GM21825 (cell line): ENCODE data around the gene HSBP1L1.

Source experiments
- ATAC-seq: cut with Tn5 transposase; IDR thresholded peaks from one replicate; pipeline ENCODE4 v1.9.1; 2021; ENCODE audit warnings: mild to moderate bottlenecking, moderate library complexity; ENCODE audit not compliant: unreplicated experiment

HSBP1L1 gene

DNA sequence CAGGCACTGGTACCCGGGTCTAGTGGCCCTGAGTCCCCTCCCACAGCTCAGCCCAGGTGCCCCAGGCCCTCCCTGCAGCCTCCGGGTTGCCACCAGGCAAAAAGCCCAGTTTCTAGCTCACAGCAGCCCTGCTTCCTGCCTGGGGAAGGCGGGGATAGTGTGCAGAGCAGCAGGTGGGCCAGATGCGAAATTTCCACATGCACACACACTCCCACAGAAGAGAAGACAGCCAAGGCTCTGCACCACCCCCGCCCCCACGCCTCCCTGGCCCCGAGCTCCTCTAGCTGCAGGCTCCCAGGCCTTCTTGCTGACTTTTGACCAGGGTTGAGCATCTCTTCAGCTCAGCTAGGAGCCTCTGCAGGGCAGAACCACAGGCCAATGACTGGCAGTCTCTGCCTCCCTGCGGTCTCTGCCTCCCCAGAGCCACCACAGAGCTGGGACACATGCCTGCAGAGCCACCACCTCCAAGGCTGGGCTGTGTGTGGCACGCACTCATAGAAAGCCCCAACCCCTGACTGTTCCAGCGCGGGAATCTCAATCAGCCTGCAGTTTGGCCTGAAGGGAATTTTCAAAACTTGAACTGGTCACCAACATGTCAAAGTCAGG, 20.2 kb upstream of the HSBP1L1 start:
- ATAC-seq: no peak

DNA sequence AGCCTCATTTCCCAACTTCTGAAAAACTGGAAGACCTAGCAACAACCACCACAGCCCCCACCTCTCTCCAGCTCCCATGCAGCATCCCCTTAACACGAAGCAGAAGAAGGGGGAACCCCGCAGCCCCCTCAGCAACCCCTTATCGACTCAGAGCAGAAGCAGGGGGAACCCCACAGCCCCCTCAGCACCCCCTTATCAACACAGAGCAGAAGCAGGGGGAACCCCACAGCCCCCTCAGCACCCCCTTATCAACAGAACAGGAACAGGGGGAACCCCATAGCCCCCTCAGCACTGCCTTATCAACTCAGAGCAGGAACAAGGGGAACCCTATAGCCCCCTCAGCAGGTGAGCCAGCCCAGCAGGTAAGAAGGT, 19.7 kb upstream of the HSBP1L1 start:
- no peak for ATAC-seq

DNA sequence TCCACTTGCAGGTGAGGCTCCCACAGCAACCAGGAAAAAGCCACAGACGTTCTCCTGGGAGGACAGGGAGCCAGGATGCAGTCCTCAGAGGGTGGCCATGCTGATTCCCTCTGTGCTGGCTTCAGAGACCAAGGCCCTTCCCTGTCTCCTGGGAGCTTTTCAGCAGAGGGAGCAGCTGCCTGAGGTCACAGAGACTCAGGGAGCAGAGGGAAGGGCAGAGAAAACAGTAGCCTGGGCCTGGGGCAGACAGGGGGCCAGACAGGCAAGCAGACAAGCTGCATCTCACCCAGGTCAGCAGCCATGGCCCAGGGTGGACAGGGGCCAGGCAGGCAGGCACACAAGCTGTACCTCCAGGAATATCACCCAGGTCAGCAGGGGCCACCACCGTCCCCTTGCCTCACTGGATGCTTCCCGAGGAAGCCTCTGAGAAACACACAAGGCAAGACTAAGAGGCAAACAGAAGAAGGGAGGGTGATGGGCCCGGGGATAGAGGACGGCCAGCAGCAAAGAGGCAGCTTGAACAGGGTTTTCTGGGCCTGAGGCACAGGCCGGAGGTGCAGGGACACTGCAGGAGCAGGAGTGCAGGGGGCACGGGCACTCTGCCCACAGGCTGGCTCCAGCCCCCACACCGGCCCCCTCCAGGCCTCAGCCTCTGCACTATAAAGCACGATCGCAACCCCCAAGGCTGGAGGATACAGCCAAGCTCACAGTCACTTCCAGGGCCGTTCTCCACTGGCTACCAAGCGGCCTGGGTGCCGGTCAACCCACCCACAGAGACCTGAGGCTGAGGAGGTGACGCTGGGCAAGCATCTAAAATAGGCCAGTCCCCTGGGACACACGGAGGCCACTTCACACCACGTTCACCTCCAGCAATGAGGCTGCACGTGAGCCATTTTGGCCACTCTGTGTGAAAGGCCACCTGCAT, 19.1 kb upstream of the HSBP1L1 start:
- no peak for ATAC-seq

DNA sequence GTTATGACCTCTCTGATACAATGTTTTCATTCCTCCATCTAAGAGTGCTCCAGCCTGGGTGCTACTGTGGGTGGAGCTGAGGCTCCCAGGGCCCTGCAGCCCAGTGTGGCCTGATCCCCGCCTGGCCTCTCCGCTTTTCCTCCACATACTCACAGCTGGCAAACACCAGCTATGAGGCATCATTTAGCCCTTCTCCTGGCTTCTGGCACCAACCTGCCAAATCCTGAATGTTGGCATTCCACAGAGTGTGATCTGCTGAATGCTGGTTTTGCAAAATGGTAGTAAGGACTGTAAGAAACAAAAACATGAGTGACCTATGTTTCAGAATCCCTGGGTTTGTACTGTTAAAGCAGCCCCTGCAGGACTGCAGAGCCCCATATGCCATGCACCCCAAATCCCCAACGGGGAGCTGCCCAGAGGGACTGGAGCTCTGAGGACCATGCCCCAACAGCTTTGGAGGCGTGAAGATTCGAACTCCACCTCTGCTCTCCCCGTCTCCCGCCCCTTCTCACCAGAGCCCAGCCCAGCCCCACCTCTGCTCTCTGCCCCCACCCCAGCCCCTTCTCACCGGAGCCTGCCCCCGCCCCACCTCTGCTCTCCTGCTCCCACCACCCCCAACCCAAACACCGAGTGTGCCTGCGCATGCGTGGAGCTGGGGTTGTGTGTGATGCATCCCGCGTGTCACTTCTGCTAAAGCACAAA, 17.2 kb upstream of the HSBP1L1 start:
- ATAC-seq: no peak

DNA sequence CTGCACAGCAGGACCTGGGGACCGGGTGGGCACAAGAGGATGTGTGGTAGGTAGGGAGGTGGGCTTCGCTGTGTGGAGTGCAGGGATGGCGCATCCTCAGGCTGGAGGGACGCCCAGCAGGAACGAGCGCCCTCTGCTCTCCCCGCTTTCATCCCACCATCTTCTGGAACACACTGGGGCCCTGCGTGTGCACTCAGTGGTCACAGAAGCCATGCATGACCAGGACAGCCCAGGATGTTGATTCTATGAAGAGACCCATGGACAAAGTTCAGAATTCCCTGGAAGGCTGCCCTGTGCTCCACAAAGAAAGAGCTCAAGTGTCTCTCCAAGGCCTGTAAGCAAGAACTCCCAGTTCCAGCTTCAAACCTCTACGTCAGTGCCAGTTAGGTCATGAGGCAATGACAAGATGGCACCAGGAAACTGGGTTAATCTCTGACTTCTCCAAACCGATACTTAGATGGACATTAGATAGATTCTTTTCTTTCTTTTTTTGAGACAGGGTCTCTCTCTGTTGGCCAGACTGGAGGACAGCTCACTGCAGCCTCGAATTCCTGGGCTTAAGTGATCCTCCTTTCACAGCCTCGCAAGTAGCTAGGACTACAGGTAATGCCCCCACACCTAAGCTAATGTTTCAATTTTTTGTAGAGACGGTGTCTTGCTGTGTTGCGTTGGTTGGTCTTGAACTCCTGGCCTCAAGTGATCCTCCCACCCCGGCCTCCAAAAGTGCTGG, 16.4 kb upstream of the HSBP1L1 start:
- no peak for ATAC-seq

DNA sequence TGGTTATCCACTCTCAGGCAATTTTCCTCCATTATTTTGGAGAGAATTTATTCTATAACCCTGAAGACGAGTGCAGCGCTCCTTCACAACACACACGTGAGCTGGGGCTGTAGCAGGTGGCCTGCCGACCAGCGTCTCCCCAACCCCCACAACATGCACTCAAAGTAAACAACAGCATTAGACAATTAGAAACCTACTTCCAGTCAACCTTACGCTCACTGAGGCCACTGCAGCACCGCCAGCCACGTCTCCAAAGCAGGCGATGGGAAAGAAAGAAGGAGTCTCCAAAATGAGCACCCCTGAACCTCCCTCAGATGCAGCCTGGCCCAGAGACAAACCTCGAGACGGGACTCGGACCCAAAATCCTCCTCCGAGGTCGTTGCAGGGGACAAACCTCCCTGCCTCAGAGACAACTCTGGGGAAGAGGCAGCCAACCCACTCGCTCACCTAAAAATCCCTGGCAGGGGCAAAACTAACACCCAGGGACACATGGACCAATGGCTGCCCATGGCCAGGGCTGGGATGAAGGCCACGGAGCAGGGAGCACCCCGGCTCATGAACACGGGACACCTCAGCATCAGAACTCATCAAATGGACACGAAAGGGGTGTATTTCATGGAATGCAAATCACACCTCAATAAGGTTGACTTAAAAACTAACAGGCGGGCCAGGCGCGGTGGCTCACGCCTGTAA, 15.6 kb upstream of the HSBP1L1 start:
- ATAC-seq: no peak

DNA sequence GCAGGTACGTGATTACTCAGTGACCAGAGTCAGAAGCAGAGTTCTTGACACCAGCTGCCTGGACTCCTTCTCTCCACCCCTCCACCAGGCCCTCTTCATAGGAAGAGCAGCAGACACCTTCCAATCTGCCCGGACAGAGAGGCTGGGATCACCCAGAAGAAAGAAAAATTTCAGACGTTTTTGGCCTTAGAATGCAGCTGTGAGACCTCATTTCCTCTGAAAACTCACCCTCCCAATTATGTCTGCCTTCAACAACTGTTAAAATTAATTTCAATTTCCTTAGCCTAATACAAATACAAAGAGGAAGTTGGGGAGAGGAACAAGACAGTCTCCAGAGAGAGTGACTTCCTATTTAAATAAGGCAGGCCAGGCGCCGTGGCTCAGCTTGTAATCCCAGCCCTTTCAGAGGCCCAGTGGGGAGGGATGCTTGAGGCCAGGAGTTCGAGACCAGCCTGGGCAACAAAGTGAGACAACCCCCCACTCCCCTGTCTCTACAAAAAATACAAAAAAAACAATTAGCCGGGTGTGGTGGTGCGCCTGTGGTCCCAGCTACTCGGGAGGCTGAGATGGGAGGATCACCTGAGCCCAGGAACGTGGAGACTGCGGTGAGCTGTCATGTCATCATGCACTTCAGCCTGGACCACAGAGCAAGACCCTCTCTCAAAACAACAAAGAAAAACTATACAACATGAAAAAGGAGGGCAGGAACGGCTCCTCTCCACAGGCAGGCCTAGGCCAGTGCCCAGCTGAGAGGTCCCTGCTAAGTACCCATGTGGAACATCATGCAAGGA, 14.6 kb upstream of the HSBP1L1 start:
- ATAC-seq: no peak

DNA sequence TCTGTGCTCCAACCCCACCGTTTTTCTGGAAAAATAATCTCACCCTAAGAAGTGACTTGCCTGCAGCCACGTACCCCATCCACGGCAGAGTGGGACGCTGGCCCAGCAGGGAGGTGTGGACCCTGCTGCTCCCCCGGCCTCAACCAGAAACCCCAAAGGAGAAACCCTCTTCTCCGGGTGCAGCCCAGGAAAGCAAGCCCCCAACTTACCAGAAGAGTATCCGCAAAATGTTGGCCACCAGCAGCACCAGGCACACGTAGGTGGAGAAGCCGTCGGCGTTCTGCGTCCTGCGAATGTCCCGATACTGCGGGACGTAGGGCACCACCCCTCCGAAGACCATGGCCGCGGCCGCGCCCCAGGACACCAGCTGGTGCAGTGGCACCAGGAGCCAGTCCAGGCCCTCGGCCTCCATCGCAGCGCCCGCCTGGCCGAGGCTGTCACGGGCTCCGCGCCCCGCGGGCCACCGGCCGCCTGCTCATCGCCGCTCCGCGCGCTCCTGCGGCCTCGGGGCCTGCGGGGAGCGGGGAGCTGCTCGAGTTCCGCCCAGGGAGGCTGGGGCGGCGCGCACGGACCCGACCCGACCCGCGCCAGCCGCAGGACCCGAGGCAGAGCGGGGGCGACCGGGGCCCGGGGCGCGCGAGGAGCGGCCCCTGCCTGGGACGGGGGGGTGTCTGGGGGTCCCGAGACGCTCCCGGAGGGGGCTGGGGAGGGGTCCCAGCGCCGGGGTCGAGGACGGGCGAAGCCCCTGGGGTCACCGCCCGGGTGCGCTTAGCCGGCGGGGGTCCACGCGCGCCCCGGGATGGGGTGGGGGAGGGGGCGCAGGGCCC, 13.7 kb upstream of the HSBP1L1 start:
- no peak for ATAC-seq

DNA sequence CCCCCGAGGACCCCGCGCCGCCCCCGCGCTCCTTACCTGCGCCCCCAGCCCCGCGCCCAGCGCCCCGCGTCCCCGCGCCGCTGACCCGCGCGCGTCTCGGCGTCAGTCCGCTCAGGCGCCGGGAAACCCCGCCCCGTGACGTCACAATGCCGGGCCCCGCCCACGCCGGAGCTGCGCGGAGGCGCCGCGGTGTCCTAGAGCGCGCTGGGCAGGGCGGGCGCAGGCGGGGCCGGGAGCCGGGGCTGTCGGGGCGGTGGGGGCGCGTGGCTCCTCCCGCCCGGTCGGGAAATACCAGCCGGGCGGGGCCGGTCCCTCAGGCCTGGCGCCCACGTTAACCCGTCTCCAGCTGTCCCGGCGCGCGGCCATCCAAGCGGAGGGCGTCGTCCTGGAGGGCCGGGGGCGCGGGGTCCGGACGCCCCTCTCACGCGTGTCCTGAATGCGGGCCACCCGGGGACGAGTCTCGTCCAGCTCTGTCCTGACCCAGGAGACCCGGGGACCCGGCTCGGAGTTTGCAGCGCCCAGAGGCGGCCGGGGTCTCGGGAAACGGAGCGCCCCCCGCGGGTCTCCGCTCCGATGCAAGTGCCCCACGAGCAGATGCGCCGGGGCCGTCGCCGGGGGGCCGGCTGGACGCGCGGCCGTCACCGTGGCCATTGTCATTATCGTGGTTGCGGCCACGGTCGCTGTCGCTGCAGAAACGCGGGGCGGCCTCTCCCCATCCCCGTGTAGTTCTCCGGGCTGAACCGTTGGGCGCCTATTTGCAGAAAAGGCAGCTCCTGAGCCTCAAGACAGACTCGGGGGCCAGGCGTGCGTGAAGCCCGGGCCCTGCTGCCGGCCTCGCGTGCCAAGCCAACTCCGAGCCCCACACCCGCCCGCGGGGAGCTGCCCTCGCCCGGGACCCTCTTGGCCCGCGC, 12.6 kb upstream of the HSBP1L1 start, which contains the start of gene SLC66A2:
Gene SLC66A2, minus strand, starts transcription at position 109 of the 911 bp plus-strand sequence. CDS start 727 bp downstream, outside the sequence.
- ATAC-seq: peak; percentile 83

DNA sequence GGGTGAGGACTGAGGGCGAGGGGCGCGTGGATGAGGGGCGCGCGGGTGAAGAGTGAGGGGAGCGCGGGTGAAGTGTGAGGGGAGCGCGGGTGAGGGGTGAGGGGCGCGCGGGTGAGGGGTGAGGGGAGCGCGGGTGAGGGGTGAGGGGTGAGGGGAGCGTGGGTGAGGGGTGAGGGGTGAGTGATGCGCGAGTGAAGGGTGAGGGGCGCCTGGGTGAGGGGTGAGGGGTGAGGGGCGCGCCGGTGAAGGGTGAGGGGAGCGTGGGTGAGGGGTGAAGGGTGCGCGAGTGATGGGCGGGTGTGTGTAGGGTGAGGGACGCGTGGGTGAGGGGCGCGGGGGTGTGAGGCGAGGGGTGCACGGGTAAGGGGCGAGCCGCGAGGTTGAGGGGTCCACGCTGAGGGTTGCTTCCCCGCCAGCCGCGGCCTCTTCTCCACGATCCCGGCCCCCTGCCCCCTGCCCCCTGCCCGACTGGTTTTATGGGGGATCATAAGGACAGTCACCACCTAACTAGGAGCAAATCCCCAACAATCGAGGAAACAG, 11.9 kb upstream of the HSBP1L1 start:
- ATAC-seq: no peak

DNA sequence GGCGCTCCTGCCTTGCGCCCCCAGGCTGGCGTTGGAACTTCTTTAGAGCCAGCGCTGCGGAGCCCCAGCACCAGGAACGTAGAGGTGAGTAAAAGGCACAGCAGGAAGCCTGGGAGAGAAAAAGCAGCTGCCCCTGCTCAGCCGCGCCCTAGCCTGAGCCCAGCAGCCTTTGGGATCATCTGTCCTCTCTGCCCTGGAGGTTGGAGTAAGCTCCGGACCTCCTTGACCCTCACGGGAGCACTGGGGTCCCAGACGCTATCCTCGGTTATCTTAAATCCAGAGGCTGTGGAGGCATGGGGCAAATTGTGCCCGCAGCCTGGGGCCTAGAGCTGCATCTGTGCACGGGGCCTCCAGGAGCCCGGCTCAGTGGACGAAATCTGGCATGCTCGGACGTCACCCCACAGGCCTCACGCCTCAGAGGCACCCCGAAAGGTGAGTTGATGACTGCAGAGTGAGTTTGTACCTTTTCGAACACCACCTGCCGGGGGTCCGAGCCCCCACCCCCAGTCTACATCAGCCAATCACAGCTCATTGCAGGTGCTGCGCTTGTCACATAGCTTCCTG, 11.4 kb upstream of the HSBP1L1 start:
- ATAC-seq: no peak

DNA sequence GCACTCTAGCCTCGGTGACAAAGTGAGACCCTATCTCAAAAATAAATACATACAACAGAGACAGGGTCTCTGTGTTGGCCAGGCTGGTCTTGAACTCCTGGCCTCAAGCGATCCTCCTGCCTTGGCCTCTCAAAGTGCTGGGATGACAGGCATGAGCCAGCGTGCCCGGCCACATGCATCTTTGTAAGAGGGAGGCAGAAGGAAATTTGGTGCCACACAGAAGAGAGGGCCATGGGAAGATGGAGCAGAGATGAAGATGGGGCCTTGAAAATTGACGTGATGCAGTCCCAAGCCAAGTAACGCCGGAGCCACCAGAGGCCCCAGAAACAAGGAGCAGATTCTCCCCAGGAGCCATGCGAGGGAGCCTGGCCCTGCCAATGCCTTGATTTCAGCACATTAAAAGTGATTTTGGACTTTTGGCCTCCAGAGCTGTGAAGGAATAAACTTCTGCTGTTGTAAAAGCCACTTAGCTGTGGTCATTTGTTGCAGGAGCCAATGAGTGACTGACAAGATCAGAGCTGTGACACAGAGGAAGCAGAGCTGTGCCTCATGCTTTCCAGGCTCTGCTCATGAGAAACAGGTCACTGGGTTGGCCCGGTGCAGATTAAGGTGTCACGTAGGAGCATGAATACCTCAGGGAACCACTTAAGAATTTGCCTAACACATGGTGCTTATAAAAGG, 10.3 kb upstream of the HSBP1L1 start:
- no peak for ATAC-seq

DNA sequence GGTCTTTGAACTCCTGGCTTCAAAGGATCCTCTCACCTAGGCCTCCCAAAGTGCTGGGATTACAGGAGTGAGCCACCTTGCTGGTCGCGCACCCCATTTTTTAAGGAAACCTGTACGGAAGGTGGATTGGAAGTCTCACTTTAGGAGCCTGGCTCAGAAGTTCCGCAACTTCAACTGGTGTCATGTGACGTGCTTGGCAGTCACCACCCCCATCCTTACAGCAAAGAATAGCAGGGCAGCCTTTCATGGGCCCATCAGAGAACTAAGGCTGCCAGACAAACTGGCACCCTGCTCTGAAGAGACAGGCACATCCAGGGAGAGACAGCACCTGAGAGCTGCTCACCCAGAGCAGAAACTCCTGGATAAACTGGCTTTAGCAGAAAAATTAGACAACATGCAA, 9.7 kb upstream of the HSBP1L1 start:
- ATAC-seq: no peak

DNA sequence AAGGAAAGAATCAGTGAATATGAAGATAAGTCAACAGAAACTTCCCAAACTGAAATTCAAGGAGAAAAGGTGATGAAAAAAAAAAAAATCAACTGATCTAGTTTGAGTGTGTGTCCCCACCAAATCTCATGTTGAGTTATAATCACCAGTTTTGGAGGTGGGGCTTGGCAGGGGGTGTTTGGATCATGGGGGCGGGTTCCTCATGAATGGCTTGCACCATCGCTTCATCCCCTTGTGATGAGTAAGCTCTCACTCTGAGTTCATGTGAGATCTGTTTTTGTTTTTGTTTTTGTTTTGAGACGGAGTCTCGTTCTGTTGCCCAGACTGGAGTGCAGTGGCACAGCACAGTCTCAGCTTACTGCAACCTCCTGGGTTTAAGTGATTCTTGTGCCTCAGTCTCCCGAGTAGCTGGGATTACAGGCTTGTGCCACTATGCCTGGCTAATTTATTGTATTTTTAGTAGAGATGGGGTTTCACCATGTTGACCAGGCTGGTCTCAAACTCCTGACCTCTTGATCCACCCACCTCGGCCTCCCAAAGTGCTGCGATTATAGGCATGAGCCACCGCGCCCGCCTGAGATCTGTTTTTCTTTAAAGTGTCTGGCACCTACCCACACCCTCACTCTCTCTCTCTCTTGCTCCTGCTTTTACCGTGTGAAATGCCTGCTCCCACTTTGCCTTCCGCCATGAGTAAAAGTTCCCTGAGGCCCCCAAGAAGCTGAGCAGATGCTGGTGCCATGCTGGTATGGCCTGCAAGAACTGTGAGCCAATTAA, 9.0 kb upstream of the HSBP1L1 start:
- ATAC-seq: no peak

DNA sequence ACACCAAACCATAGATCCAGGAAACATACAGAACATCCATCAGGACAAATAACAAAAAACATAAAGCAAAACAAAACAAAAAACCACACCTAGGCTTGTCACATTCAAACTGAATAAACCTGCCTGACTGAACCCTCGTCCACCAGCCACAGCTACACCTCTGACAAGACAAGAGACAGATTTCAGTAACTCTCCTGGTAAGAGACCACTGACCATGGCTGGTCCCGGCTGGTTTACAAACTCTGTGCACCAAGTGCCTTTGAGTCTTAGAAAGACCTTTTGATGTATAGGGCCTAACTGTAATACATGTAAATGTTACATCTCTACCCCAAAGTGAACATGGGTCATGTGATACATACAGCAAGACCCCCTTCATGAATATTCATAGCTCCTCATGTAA, 8.2 kb upstream of the HSBP1L1 start:
- no peak for ATAC-seq

DNA sequence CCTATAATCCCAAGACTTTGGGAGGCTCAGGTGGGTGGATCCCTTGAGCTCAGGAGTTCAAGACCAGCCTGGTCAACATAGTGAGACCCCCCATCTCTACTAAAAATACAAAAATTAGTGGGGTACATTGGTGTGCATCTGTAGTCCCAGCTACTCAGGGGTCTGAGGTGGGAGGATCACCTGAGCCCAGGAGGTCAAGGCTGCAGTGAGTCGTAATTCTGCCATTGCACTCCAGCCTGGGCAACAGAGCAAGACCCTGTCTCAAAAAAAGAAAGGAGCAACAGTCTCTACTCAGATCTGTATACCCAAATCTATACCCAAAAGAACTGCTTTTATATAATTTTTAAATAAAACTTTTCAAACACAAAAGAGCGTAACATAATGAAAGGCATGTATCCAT, 5.5 kb upstream of the HSBP1L1 start:
- ATAC-seq: no peak
